Measurements from ENCODE around the gene FBXL13.
"Not testable (repeated sequence)": the region's sequence is repeated elsewhere in the genome, so short reads cannot be mapped to it uniquely, and the experiment has no call there.

GRCh38 chr7:103023578-103023977, 51.0 kb downstream of the FBXL13 start:
- TF ChIP-seq, protein P1, sequence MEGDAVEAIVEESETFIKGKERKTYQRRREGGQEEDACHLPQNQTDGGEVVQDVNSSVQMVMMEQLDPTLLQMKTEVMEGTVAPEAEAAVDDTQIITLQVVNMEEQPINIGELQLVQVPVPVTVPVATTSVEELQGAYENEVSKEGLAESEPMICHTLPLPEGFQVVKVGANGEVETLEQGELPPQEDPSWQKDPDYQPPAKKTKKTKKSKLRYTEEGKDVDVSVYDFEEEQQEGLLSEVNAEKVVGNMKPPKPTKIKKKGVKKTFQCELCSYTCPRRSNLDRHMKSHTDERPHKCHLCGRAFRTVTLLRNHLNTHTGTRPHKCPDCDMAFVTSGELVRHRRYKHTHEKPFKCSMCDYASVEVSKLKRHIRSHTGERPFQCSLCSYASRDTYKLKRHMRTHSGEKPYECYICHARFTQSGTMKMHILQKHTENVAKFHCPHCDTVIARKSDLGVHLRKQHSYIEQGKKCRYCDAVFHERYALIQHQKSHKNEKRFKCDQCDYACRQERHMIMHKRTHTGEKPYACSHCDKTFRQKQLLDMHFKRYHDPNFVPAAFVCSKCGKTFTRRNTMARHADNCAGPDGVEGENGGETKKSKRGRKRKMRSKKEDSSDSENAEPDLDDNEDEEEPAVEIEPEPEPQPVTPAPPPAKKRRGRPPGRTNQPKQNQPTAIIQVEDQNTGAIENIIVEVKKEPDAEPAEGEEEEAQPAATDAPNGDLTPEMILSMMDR (IDR thresholded peaks at IDR 0.05): not testable (repeated sequence)
- TF ChIP-seq POLR2A (IDR thresholded peaks at IDR 0.05): not testable (repeated sequence)
